ENCODE data around the gene SH2D3A. TPM values are rescaled to one million over a fixed set of nuclear protein-coding genes. Genes with fewer than 3 reads are reported as not detected.

Gene SH2D3A
- total RNA-seq, 1 experiment from 2014 or later, result 17.9 TPM

- no peak for TF ChIP-seq CTCF (conservative IDR thresholded peaks at IDR 0.05)
- Histone ChIP-seq H2BK120ac (ENCODE audit: low read depth, low read length, poor library complexity, severe bottlenecking) (no peak overlapping the region), H3K27ac (ENCODE audit: insufficient read length, low read depth, low read length) (no peak overlapping the region), H3K27me3 (ENCODE audit: insufficient read depth, low read length) (no peaks in the 10 kb centered on the region), H4K91ac (ENCODE audit: insufficient read length, low read depth, low read length) (no peak overlapping the region), H3K4me2 (ENCODE audit: insufficient read depth, insufficient read length, low read length) (no peak overlapping the region), H3K4me1 (ENCODE audit: insufficient read depth, low read length) (no peaks in the 10 kb centered on the region), H3K56ac (ENCODE audit: insufficient read length, low read depth, low read length) (no peak overlapping the region), H2BK20ac (ENCODE audit: low read depth, low read length, poor library complexity, severe bottlenecking) (no peak overlapping the region), H2BK15ac (ENCODE audit: low read depth, low read length) (no peak overlapping the region), H3K9me3 (ENCODE audit: control insufficient read depth, low read depth, low read length) (no peaks in the 10 kb centered on the region), H3K4ac (ENCODE audit: low read depth, low read length) (no peak overlapping the region), H3K23ac (ENCODE audit: insufficient read length, low read depth, low read length) (no peak overlapping the region), H3K14ac (ENCODE audit: insufficient read depth, low read length) (no peak overlapping the region), H2AK5ac (ENCODE audit: insufficient read length, low read length) (no peak overlapping the region), H2BK12ac (ENCODE audit: insufficient read length, low read depth, low read length) (no peak overlapping the region), H3K79me2 (ENCODE audit: insufficient read depth, low read length) (no peaks in the 10 kb centered on the region), H3K18ac (ENCODE audit: insufficient read length, low read depth, low read length) (no peak overlapping the region), H4K8ac (replicated peaks; ENCODE audit: insufficient read length, low read depth, low read length) (no peak overlapping the region), H3K23me2 (ENCODE audit: insufficient read length, low read depth, low read length, poor library complexity, severe bottlenecking) (no peaks in the 10 kb centered on the region), H2BK5ac (ENCODE audit: insufficient read length, low read length) (no peak overlapping the region), H4K5ac (ENCODE audit: insufficient read length, low read depth, low read length) (no peak overlapping the region), H4K20me1 (ENCODE audit: control insufficient read depth, insufficient read depth, insufficient read length) (no peaks in the 10 kb centered on the region), H3K79me1 (ENCODE audit: insufficient read depth, low read depth, low read length, poor library complexity, severe bottlenecking) (no peaks in the 10 kb centered on the region), H2AFZ (ENCODE audit: low read length) (no peak overlapping the region), H3K9ac (ENCODE audit: extremely low read depth, insufficient read length, low read length) (no peak overlapping the region), H3T11ph (ENCODE audit: low read length) (no peak overlapping the region)
- Mint-ChIP-seq H3K4me3 (no peak overlapping the region), H3K27ac (no peak overlapping the region), H3K4me1 (no peaks in the 10 kb centered on the region), H3K27me3 (ENCODE audit: low read depth) (peaks cover 32% of the 10 kb centered on the region), H3K9me3 (peaks cover 17 to 72% of the 10 kb centered on the region in 2 experiments), H3K36me3 (ENCODE audit: insufficient read depth in 1 of 3, low read depth in 3 of 3) (peaks cover 0 to 7% (median 6%) of the 10 kb centered on the region in 3 experiments; a peak in 5 of 7 replicates)
- no peak for DNase-seq
- 93% methylated on average over 1 of the region's 2 CpGs for WGBS (ENCODE audit: extremely low coverage, insufficient read length, low lambda C conversion rate)
Measured at GRCh38 chr19:6812612-6813011, 45.4 kb upstream of the SH2D3A start.
